Measurements from ENCODE around the gene DIAPH3.
"Not testable (repeated sequence)": the region's sequence is repeated elsewhere in the genome, so short reads cannot be mapped to it uniquely, and the experiment has no call there.

DIAPH3 gene

GRCh38 chr13:60094385-60095088 lies 69.2 kb downstream of the DIAPH3 start:
- DNase-seq: no peak

- DNase-seq: no peak
Measured at GRCh38 chr13:60093425-60094019, 70.2 kb downstream of the DIAPH3 start.

GRCh38 chr13:60091573-60091972 lies 72.2 kb downstream of the DIAPH3 start:
- no peak for DNase-seq

- DNase-seq: no peak
Measured at GRCh38 chr13:60090574-60090973, 73.2 kb downstream of the DIAPH3 start.

GRCh38 chr13:60083780-60084179 lies 79.9 kb downstream of the DIAPH3 start:
- not testable (repeated sequence) for DNase-seq

- no peak for DNase-seq
Measured at GRCh38 chr13:60080850-60081249, 82.9 kb downstream of the DIAPH3 start.

GRCh38 chr13:60078226-60078625 lies 85.5 kb downstream of the DIAPH3 start:
- DNase-seq: no peak

- DNase-seq: no peak
Measured at GRCh38 chr13:60075850-60076249, 87.9 kb downstream of the DIAPH3 start.

GRCh38 chr13:60074397-60074796 lies 89.3 kb downstream of the DIAPH3 start:
- no peak for DNase-seq

GRCh38 chr13:60066226-60066625 lies 97.5 kb downstream of the DIAPH3 start:
- DNase-seq: no peak

GRCh38 chr13:60062502-60062901 lies 101.2 kb downstream of the DIAPH3 start:
- no peak for DNase-seq

- no peak for DNase-seq
Measured at GRCh38 chr13:60061737-60062136, 102.0 kb downstream of the DIAPH3 start.

- no peak for DNase-seq
Measured at GRCh38 chr13:60051754-60052285, 111.9 kb downstream of the DIAPH3 start.

GRCh38 chr13:60048353-60048752 lies 115.4 kb downstream of the DIAPH3 start:
- not testable (repeated sequence) for DNase-seq

- no peak for DNase-seq
Measured at GRCh38 chr13:60047918-60048317, 115.8 kb downstream of the DIAPH3 start.

- DNase-seq: no peak
Measured at GRCh38 chr13:60044321-60044720, 119.4 kb downstream of the DIAPH3 start.

GRCh38 chr13:60043262-60043661 lies 120.5 kb downstream of the DIAPH3 start:
- DNase-seq: no peak

- not testable (repeated sequence) for DNase-seq
Measured at GRCh38 chr13:60040668-60041067, 123.1 kb downstream of the DIAPH3 start.

GRCh38 chr13:60035874-60036273 lies 127.9 kb downstream of the DIAPH3 start:
- no peak for DNase-seq

GRCh38 chr13:60032851-60033250 lies 130.9 kb downstream of the DIAPH3 start:
- DNase-seq: no peak

- no peak for DNase-seq
Measured at GRCh38 chr13:60028021-60028420, 135.7 kb downstream of the DIAPH3 start.

GRCh38 chr13:60026286-60026685 lies 137.4 kb downstream of the DIAPH3 start:
- DNase-seq: no peak

- no peak for DNase-seq
Measured at GRCh38 chr13:60020288-60020687, 143.4 kb downstream of the DIAPH3 start.

Measured in central memory CD4-positive, alpha-beta T cell (primary cell).